Measurements from ENCODE around the gene LHFPL2. TPM values are rescaled to one million over a fixed set of nuclear protein-coding genes. Genes with fewer than 3 reads are reported as not detected.
A peak's percentile ranks its signal among the peaks of the same experiment; 100 is the strongest.

Gene LHFPL2
- total and polyA plus RNA-seq, 5 experiments from 2014 or later, result 0.15 to 1.8 (median 0.56) TPM

GRCh38 chr5:78647351-78647818, 1.2 kb downstream of the LHFPL2 start:
- H3K27ac Mint-ChIP-seq, result peak overlapping the region in 1 of 10 donors; percentile 62
- peaks cover 0 to 4% (median 0%) of the 10 kb centered on the region in 3 donors for H3K36me3 Mint-ChIP-seq
- peaks cover 6 to 19% (median 16%) of the 10 kb centered on the region in 4 donors for H3K4me1 Mint-ChIP-seq
- H3K27me3 Mint-ChIP-seq, result peaks cover 34 to 63% (median 41%) of the 10 kb centered on the region in 5 donors
- POLR2A ChIA-PET, result no interaction called here
- no peak for ATAC-seq
- H3K4me3 Mint-ChIP-seq, result peak overlapping the region; percentile 47 to 87 (median 76)
- H3K9me3 Mint-ChIP-seq, result no peaks in the 10 kb centered on the region
- no peak for DNase-seq

- Mint-ChIP-seq H3K36me3 (peaks cover 0 to 3% (median 0%) of the 10 kb centered on the region in 3 donors), H3K27ac (peak overlapping the region in 1 of 10 donors; percentile 1), H3K27me3 (peaks cover 26 to 61% (median 40%) of the 10 kb centered on the region in 5 donors), H3K9me3 (no peaks in the 10 kb centered on the region), H3K4me3 (no peak overlapping the region), H3K4me1 (peaks cover 6 to 16% (median 15%) of the 10 kb centered on the region in 4 donors)
- ATAC-seq (no peak), DNase-seq (no peak)
- POLR2A ChIA-PET, result no interaction called here
Observed at GRCh38 chr5:78644741-78645300, 3.8 kb downstream of the LHFPL2 start.

- DNase-seq (no peak), ATAC-seq (no peak)
- H3K4me1 Mint-ChIP-seq, result peaks cover 6 to 13% (median 12%) of the 10 kb centered on the region in 4 donors
- no peak overlapping the region for H3K4me3 Mint-ChIP-seq
- H3K9me3 Mint-ChIP-seq, result no peaks in the 10 kb centered on the region
- H3K36me3 Mint-ChIP-seq, result no peaks in the 10 kb centered on the region
- no peak overlapping the region for H3K27ac Mint-ChIP-seq
- POLR2A ChIA-PET, result no interaction called here
- peaks cover 24 to 56% (median 38%) of the 10 kb centered on the region in 5 donors for H3K27me3 Mint-ChIP-seq
Observed at GRCh38 chr5:78644129-78644528, 4.4 kb downstream of the LHFPL2 start.

GRCh38 chr5:78642701-78643100, 5.9 kb downstream of the LHFPL2 start:
- ATAC-seq, result no peak
- no peaks in the 10 kb centered on the region for H3K36me3 Mint-ChIP-seq
- peaks cover 6 to 13% (median 12%) of the 10 kb centered on the region in 4 donors for H3K4me1 Mint-ChIP-seq
- H3K9me3 Mint-ChIP-seq, result no peaks in the 10 kb centered on the region
- H3K4me3 Mint-ChIP-seq, result no peak overlapping the region
- H3K27me3 Mint-ChIP-seq, result peaks cover 24 to 55% (median 40%) of the 10 kb centered on the region in 5 donors
- DNase-seq, result no peak
- POLR2A ChIA-PET, result no interaction called here
- no peak overlapping the region for H3K27ac Mint-ChIP-seq

- POLR2A ChIA-PET, result no interaction called here
- no peak for DNase-seq
- Mint-ChIP-seq H3K36me3 (no peaks in the 10 kb centered on the region), H3K9me3 (no peaks in the 10 kb centered on the region), H3K27ac (no peak overlapping the region), H3K4me3 (no peak overlapping the region), H3K4me1 (no peaks in the 10 kb centered on the region), H3K27me3 (peaks cover 8 to 37% (median 24%) of the 10 kb centered on the region in 5 donors)
- no peak for ATAC-seq
Observed at GRCh38 chr5:78640662-78641474, 7.7 kb downstream of the LHFPL2 start.

- H3K4me1 Mint-ChIP-seq, result no peaks in the 10 kb centered on the region
- H3K4me3 Mint-ChIP-seq, result no peak overlapping the region
- no peaks in the 10 kb centered on the region for H3K36me3 Mint-ChIP-seq
- H3K27me3 Mint-ChIP-seq, result peaks cover 5 to 30% (median 23%) of the 10 kb centered on the region in 5 donors
- DNase-seq (no peak), ATAC-seq (no peak)
- POLR2A ChIA-PET, result no interaction called here
- no peaks in the 10 kb centered on the region for H3K9me3 Mint-ChIP-seq
- no peak overlapping the region for H3K27ac Mint-ChIP-seq
Observed at GRCh38 chr5:78639791-78640190, 8.8 kb downstream of the LHFPL2 start.

- Mint-ChIP-seq H3K4me1 (no peaks in the 10 kb centered on the region), H3K27me3 (peaks cover under 1 to 30% (median 19%) of the 10 kb centered on the region in 5 donors), H3K27ac (no peak overlapping the region), H3K36me3 (no peaks in the 10 kb centered on the region), H3K9me3 (no peaks in the 10 kb centered on the region), H3K4me3 (no peak overlapping the region)
- no peak for ATAC-seq
- DNase-seq, result no peak
- POLR2A ChIA-PET, result no interaction called here
Observed at GRCh38 chr5:78638973-78639669, 9.5 kb downstream of the LHFPL2 start.

- peaks cover 0 to 27% (median 16%) of the 10 kb centered on the region in 5 donors for H3K27me3 Mint-ChIP-seq
- no peak overlapping the region for H3K27ac Mint-ChIP-seq
- peaks cover 0 to 2% (median 0%) of the 10 kb centered on the region in 4 donors for H3K4me1 Mint-ChIP-seq
- no peaks in the 10 kb centered on the region for H3K9me3 Mint-ChIP-seq
- H3K36me3 Mint-ChIP-seq, result no peaks in the 10 kb centered on the region
- DNase-seq (no peak), ATAC-seq (no peak)
- no peak overlapping the region for H3K4me3 Mint-ChIP-seq
- POLR2A ChIA-PET, result no interaction called here
Observed at GRCh38 chr5:78638423-78638822, 10.1 kb downstream of the LHFPL2 start.

- no peaks in the 10 kb centered on the region for H3K36me3 Mint-ChIP-seq
- POLR2A ChIA-PET, result no interaction called here
- no peak overlapping the region for H3K27ac Mint-ChIP-seq
- H3K4me3 Mint-ChIP-seq, result no peak overlapping the region
- ATAC-seq, result no peak
- H3K27me3 Mint-ChIP-seq, result peaks cover 0 to 18% (median 12%) of the 10 kb centered on the region in 5 donors
- H3K4me1 Mint-ChIP-seq, result peaks cover 0 to 2% (median 0%) of the 10 kb centered on the region in 4 donors
- H3K9me3 Mint-ChIP-seq, result no peaks in the 10 kb centered on the region
- DNase-seq, result no peak
Observed at GRCh38 chr5:78637468-78637867, 11.1 kb downstream of the LHFPL2 start.

- Mint-ChIP-seq H3K27ac (no peak overlapping the region), H3K9me3 (no peaks in the 10 kb centered on the region), H3K4me1 (peaks cover 0 to 2% (median 0%) of the 10 kb centered on the region in 4 donors), H3K4me3 (no peak overlapping the region), H3K36me3 (no peaks in the 10 kb centered on the region), H3K27me3 (peaks cover 2 to 12% (median 11%) of the 10 kb centered on the region in 5 donors)
- DNase-seq, result no peak
- POLR2A ChIA-PET, result no interaction called here
- no peak for ATAC-seq
Observed at GRCh38 chr5:78636682-78637081, 11.9 kb downstream of the LHFPL2 start.

- ATAC-seq (no peak), DNase-seq (no peak)
- Mint-ChIP-seq H3K9me3 (no peaks in the 10 kb centered on the region), H3K27me3 (peaks cover 2 to 12% (median 8%) of the 10 kb centered on the region in 5 donors), H3K4me1 (peaks cover 0 to 2% (median 0%) of the 10 kb centered on the region in 4 donors), H3K4me3 (no peak overlapping the region), H3K36me3 (no peaks in the 10 kb centered on the region), H3K27ac (no peak overlapping the region)
- POLR2A ChIA-PET, result no interaction called here
Observed at GRCh38 chr5:78634634-78635033, 13.9 kb downstream of the LHFPL2 start.

- Mint-ChIP-seq H3K36me3 (no peaks in the 10 kb centered on the region), H3K27ac (no peak overlapping the region), H3K4me3 (no peak overlapping the region), H3K9me3 (no peaks in the 10 kb centered on the region), H3K4me1 (peaks cover 0 to 4% (median 0%) of the 10 kb centered on the region in 4 donors), H3K27me3 (peaks cover 2 to 12% (median 7%) of the 10 kb centered on the region in 5 donors)
- POLR2A ChIA-PET, result no interaction called here
- ATAC-seq (no peak), DNase-seq (no peak)
Observed at GRCh38 chr5:78634229-78634628, 14.3 kb downstream of the LHFPL2 start.

GRCh38 chr5:78633700-78634099, 14.9 kb downstream of the LHFPL2 start:
- Mint-ChIP-seq H3K9me3 (no peaks in the 10 kb centered on the region), H3K36me3 (no peaks in the 10 kb centered on the region), H3K4me3 (no peak overlapping the region), H3K4me1 (peaks cover 0 to 8% (median 0%) of the 10 kb centered on the region in 4 donors), H3K27me3 (peaks cover 2 to 12% (median 4%) of the 10 kb centered on the region in 5 donors), H3K27ac (no peak overlapping the region)
- no peak for DNase-seq
- POLR2A ChIA-PET, result no interaction called here
- no peak for ATAC-seq
